OCI-LY1 (cell line): ENCODE data around the gene HIP1R.

Experiments used
- H2AFZ ChIP-seq: fragments of 200-600 bp; sonication (generic), shearing (Covaris generic); 2 replicates; pipeline ENCODE4 v1.6.0; 2014; ENCODE audit warnings: antibody characterized with exemption, mild to moderate bottlenecking, low read length
- H3F3A ChIP-seq: fragments of 200-600 bp; sonication (generic), shearing (Covaris generic); 2 replicates; pipeline ENCODE4 v1.6.0; 2014; ENCODE audit warnings: mild to moderate bottlenecking, antibody characterized with exemption, low read length, moderate library complexity; ENCODE audit not compliant: insufficient read depth
- H3K27ac ChIP-seq: fragments of 200-600 bp; sonication (generic); 2 replicates; pipeline ENCODE4 v1.5.1; 2014; ENCODE audit warnings: low read length, mixed run types, mild to moderate bottlenecking, low read depth; ENCODE audit not compliant: poor library complexity, severe bottlenecking
- H3K27me3 ChIP-seq: fragments of 200-600 bp; sonication (generic); 2 replicates; pipeline ENCODE4 v1.6.0; 2014; ENCODE audit warnings: antibody characterized with exemption, mild to moderate bottlenecking, low read length, moderate library complexity; ENCODE audit not compliant: insufficient read depth
- H3K36me3 ChIP-seq: fragments of 200-600 bp; sonication (generic); 2 replicates; pipeline ENCODE4 v1.6.1; 2014; ENCODE audit warnings: mild to moderate bottlenecking, antibody characterized with exemption, low read length, moderate library complexity, mixed read lengths; ENCODE audit not compliant: insufficient read depth
- H3K4me1 ChIP-seq: fragments of 200-600 bp; sonication (generic); 2 replicates; pipeline ENCODE4 v1.5.1; 2014; ENCODE audit warnings: mild to moderate bottlenecking, low read length, moderate library complexity; ENCODE audit not compliant: insufficient read depth, severe bottlenecking
- H3K4me2 ChIP-seq: fragments of 200-600 bp; sonication (generic), shearing (Covaris generic); 2 replicates; pipeline ENCODE4 v1.6.1; 2014; ENCODE audit warnings: low read length
- H3K4me3 ChIP-seq: fragments of 200-600 bp; sonication (generic); 2 replicates; pipeline ENCODE4 v1.5.1; 2014; ENCODE audit warnings: low read length, low read depth, mild to moderate bottlenecking, mixed read lengths; ENCODE audit not compliant: poor library complexity, severe bottlenecking
- H3K79me2 ChIP-seq: fragments of 200-600 bp; shearing (Covaris generic); 2 replicates; pipeline ENCODE4 v1.6.1; 2016; ENCODE audit warnings: mixed run types, low read length, mixed read lengths; ENCODE audit not compliant: insufficient read depth
- H3K9ac ChIP-seq: fragments of 200-600 bp; sonication (generic), shearing (Covaris generic); 2 replicates; pipeline ENCODE4 v1.6.1; 2014; ENCODE audit warnings: mild to moderate bottlenecking, low read length, mixed read lengths
- H3K9me2 ChIP-seq: fragments of 200-600 bp; sonication (generic), shearing (Covaris generic); 2 replicates; pipeline ENCODE4 v1.6.1; 2014; ENCODE audit warnings: low read depth, mild to moderate bottlenecking, low read length, mixed read lengths
- H3K9me3 ChIP-seq: fragments of 200-600 bp; shearing (Covaris generic); 2 replicates; pipeline ENCODE4 v1.6.1; 2014; ENCODE audit warnings: low read length, mixed read lengths
- H4K20me1 ChIP-seq: fragments of 200-600 bp; sonication (generic), shearing (Covaris generic); 2 replicates; pipeline ENCODE4 v1.6.0; 2016; ENCODE audit warnings: mild to moderate bottlenecking, low read length; ENCODE audit not compliant: insufficient read depth
- EZH2 ChIP-seq: fragments of 200-600 bp; sonication (generic), shearing (Covaris generic); IDR thresholded peaks from 2 replicates; pipeline ENCODE4 v1.8.0; 2017; ENCODE audit warnings: borderline replicate concordance, mixed run types, mild to moderate bottlenecking, antibody characterized with exemption, low read length, moderate library complexity, mixed read lengths
- TF ChIP-seq, protein P1 (sequence below): fragments of 200-600 bp; sonication (generic), shearing (Covaris generic); IDR thresholded peaks from 2 replicates; pipeline ENCODE4 v1.5.1; 2017; ENCODE audit warnings: mild to moderate bottlenecking, antibody characterized with exemption, low read length, moderate library complexity, mixed read lengths

Gene HIP1R

GRCh38 chr12:122909442-122910288 lies 74.4 kb downstream of the HIP1R start:
- Histone ChIP-seq H2AFZ (no peak overlapping the region), H3F3A (no peaks in the 10 kb centered on the region), H4K20me1 (no peaks in the 10 kb centered on the region), H3K36me3 (no peaks in the 10 kb centered on the region), H3K9me2 (no peaks in the 10 kb centered on the region), H3K79me2 (no peaks in the 10 kb centered on the region), H3K27ac (no peak overlapping the region), H3K4me1 (no peaks in the 10 kb centered on the region), H3K9ac (no peak overlapping the region), H3K9me3 (no peaks in the 10 kb centered on the region), H3K27me3 (no peaks in the 10 kb centered on the region), H3K4me2 (no peak overlapping the region), H3K4me3 (no peak overlapping the region)
- TF ChIP-seq, protein P1, sequence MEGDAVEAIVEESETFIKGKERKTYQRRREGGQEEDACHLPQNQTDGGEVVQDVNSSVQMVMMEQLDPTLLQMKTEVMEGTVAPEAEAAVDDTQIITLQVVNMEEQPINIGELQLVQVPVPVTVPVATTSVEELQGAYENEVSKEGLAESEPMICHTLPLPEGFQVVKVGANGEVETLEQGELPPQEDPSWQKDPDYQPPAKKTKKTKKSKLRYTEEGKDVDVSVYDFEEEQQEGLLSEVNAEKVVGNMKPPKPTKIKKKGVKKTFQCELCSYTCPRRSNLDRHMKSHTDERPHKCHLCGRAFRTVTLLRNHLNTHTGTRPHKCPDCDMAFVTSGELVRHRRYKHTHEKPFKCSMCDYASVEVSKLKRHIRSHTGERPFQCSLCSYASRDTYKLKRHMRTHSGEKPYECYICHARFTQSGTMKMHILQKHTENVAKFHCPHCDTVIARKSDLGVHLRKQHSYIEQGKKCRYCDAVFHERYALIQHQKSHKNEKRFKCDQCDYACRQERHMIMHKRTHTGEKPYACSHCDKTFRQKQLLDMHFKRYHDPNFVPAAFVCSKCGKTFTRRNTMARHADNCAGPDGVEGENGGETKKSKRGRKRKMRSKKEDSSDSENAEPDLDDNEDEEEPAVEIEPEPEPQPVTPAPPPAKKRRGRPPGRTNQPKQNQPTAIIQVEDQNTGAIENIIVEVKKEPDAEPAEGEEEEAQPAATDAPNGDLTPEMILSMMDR = no peak
- TF ChIP-seq EZH2 = no peak
